Thyroid gland (tissue), 4 donors: Measurements from ENCODE around the gene UNC5CL. TPM values are rescaled to one million over a fixed set of nuclear protein-coding genes. Genes with fewer than 3 reads are reported as not detected.
"Not testable (repeated sequence)": the region's sequence is repeated elsewhere in the genome, so short reads cannot be mapped to it uniquely, and the experiment has no call there.

Experiments
- DNase-seq, 2 donors: peaks; one replicate each; pipeline ENCODE4 v3.0.0-alpha.2; 2019
- H3K27ac ChIP-seq, 3 donors: fragments of 200-600 bp; sonication (generic); 1 replicate in 2 of 3; 2 replicates in 1 of 3; pipeline ENCODE4 v1.5.1; 2016 to 2019; ENCODE audit warnings: mild to moderate bottlenecking in 1 of 3, moderate library complexity in 1 of 3
- H3K27me3 ChIP-seq: fragments of 200-600 bp; sonication (generic); one replicate; pipeline ENCODE4 v1.5.1; 2019
- H3K36me3 ChIP-seq, 2 donors: fragments of 200-600 bp; sonication (generic); one replicate each; pipeline ENCODE4 v1.5.1; 2016 to 2019
- H3K4me1 ChIP-seq, 2 donors: fragments of 200-600 bp; sonication (generic); one replicate each; pipeline ENCODE4 v1.5.1; 2017 to 2019
- H3K4me3 ChIP-seq, 3 donors: fragments of 200-600 bp; sonication (generic); replicated peaks in 1 of 3; 1 replicate in 2 of 3; 2 replicates in 1 of 3; pipeline ENCODE4 v1.5.1; 2016; ENCODE audit warnings: mild to moderate bottlenecking in 1 of 3
- H3K9me3 ChIP-seq: fragments of 200-600 bp; sonication (generic); one replicate; pipeline ENCODE4 v1.5.1; 2017
- POLR2A ChIP-seq, 2 donors: fragments of 450-650 bp; IDR thresholded peaks; one replicate each; pipeline ENCODE4 v1.6.1; 2017; ENCODE audit warnings: antibody characterized with exemption in 2 of 2, mild to moderate bottlenecking in 2 of 2, moderate library complexity in 1 of 2
- WGBS, 2 donors: methylation state at CpG; one replicate each; pipeline ENCODE4 v1.1.5; 2017; 5-methylcytosine and 5-hydroxymethylcytosine counted together
- intact Hi-C: fragments of 100-400 bp; cut with DNase I; formaldehyde crosslinking; loops from one replicate; pipeline ENCODE4 v1.15.1; 2023
- total RNA-seq, 4 donors: library from RNA; depleted of rRNA; stranded (reverse); fragments of >200 nt; gene quantifications; one replicate each; pipeline ENCODE4 v1.2.3, GENCODE V29; 2016
- TF ChIP-seq, protein P1 (sequence below), 6 experiments: fragments of 200-600 bp in 3 of 6; fragments of 450-650 bp in 3 of 6; sonication (generic) in 3 of 6; IDR thresholded peaks; one replicate each; pipeline ENCODE4 v1.5.1; 2016 to 2019; ENCODE audit warnings: antibody characterized with exemption in 6 of 6, mild to moderate bottlenecking in 2 of 6, inconsistent platforms in 1 of 6, moderate library complexity in 1 of 6

The UNC5CL gene
- total RNA-seq, 4 donors from 2014 or later = 0.93 to 3.6 (median 2.0) TPM

DNA sequence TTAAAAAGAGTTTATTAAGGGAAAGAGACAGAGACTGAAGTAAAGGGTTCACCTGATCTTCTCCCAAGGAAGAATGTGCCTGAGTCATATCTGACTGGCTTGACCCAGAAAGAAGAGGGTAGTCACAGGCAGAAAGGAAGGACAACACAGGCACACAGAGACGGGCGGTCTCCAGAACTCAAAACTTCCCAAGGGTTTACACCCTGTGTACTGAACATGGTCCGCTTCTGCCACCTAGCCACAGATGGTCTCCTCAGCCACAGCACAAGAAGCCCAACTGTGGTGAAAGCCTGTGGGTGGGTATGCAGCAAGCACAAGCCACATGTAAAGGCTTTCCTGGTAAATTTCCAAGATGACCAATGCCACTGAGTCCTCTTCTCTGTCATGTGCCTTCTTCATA lies 17.2 kb downstream of the UNC5CL start:
- TF ChIP-seq, protein P1, sequence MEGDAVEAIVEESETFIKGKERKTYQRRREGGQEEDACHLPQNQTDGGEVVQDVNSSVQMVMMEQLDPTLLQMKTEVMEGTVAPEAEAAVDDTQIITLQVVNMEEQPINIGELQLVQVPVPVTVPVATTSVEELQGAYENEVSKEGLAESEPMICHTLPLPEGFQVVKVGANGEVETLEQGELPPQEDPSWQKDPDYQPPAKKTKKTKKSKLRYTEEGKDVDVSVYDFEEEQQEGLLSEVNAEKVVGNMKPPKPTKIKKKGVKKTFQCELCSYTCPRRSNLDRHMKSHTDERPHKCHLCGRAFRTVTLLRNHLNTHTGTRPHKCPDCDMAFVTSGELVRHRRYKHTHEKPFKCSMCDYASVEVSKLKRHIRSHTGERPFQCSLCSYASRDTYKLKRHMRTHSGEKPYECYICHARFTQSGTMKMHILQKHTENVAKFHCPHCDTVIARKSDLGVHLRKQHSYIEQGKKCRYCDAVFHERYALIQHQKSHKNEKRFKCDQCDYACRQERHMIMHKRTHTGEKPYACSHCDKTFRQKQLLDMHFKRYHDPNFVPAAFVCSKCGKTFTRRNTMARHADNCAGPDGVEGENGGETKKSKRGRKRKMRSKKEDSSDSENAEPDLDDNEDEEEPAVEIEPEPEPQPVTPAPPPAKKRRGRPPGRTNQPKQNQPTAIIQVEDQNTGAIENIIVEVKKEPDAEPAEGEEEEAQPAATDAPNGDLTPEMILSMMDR (IDR thresholded peaks at IDR 0.05) = peak in 3 of 6 experiments; percentile 18 to 49 (median 33)
- no peak for TF ChIP-seq POLR2A (IDR thresholded peaks at IDR 0.05)
- H3K4me3 ChIP-seq = no peak overlapping the region
- H3K27me3 ChIP-seq = no peaks in the 10 kb centered on the region
- peak; percentile 40 to 54 for DNase-seq
- intact Hi-C loops = no loop called here
- H3K36me3 ChIP-seq = no peaks in the 10 kb centered on the region
- WGBS, 2 donors = 84 to 88% methylated on average over 3 of the region's 3 CpGs
- H3K9me3 ChIP-seq = no peaks in the 10 kb centered on the region
- H3K27ac ChIP-seq = peak overlapping the region in 1 of 3 donors; percentile 13
- peaks cover 0 to 16% of the 10 kb centered on the region in 2 donors for H3K4me1 ChIP-seq

DNA sequence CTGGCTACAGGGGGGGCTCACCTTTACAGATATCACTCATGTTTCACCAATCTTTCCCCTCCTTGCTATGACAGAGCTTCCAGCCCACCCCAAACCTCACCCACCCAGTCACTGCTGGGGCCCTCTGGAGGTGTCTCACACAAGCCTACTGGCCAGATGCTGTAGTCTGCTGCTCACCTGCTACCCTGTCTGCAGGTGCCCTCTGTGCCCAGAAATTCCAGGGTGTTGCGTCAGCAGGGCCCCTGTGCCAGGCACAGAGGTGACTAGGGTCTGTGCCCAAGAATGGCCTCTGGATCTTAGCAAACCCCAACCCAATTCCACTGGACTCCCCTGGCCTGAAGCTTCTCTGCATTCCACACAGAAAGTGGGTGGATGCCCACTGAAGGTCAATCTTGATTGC lies 21.4 kb downstream of the UNC5CL start:
- no peak overlapping the region for H3K27ac ChIP-seq
- no peak for TF ChIP-seq POLR2A (IDR thresholded peaks at IDR 0.05)
- TF ChIP-seq, protein P1 (IDR thresholded peaks at IDR 0.05) = no peak
- H3K27me3 ChIP-seq = no peaks in the 10 kb centered on the region
- H3K4me1 ChIP-seq = peaks cover 0 to 9% of the 10 kb centered on the region in 2 donors
- no peak for DNase-seq
- H3K36me3 ChIP-seq = no peaks in the 10 kb centered on the region
- WGBS, 2 donors = 100% methylated on average over 1 of the region's 1 CpG; no CpG with 5 or more reads in 1 of the 2 donors
- intact Hi-C loops = no loop called here
- H3K4me3 ChIP-seq = no peak overlapping the region
- H3K9me3 ChIP-seq = no peaks in the 10 kb centered on the region

DNA sequence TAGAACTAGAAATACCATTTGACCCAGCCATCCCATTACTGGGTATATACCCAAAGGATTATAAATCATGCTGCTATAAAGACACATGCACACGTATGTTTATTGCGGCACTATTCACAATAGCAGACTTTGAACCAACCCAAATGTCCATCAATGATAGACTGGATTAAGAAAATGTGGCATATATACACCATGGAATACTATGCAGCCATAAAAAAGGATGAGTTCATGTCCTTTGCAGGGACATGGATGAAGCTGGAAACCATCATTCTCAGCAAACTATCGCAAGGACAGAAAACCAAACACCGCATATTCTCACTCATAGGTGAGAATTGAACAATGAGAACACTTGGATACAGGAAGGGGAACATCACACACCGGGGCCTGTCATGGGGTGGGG lies 23.2 kb downstream of the UNC5CL start:
- WGBS, 2 donors = 96 to 98% methylated on average over 5 of the region's 5 CpGs
- H3K36me3 ChIP-seq, H3K27me3 ChIP-seq, H3K4me1 ChIP-seq, H3K4me3 ChIP-seq, intact Hi-C loops, H3K9me3 ChIP-seq, DNase-seq, H3K27ac ChIP-seq: not testable (repeated sequence)

DNA sequence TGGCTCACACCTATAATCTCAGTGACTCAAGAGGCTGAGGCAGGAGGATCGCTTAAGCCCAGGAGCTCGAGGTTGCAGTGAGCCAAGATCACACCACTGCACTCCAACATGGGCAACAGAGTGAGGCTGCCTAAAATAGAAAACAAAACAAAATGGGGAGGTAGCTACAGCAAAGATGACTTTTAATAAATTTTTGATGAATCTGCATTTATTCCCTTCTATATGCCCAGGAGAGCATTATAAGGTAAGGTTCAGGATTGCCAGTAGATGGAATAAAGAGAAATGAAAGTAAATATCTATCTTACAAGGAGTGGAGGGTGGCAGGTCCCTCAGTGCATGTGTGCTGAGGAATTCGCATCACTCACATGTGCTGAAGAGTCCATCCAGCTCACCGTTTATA lies 24.2 kb downstream of the UNC5CL start:
- intact Hi-C loops = no loop called here
- Histone ChIP-seq H3K4me3 (no peak overlapping the region), H3K4me1 (no peaks in the 10 kb centered on the region), H3K27me3 (no peaks in the 10 kb centered on the region), H3K36me3 (no peaks in the 10 kb centered on the region), H3K27ac (no peak overlapping the region), H3K9me3 (no peaks in the 10 kb centered on the region)
- no peak for TF ChIP-seq POLR2A (IDR thresholded peaks at IDR 0.05)
- TF ChIP-seq, protein P1 (IDR thresholded peaks at IDR 0.05) = no peak
- no peak for DNase-seq
- WGBS, 2 donors = 93 to 95% methylated on average over 4 of the region's 4 CpGs

DNA sequence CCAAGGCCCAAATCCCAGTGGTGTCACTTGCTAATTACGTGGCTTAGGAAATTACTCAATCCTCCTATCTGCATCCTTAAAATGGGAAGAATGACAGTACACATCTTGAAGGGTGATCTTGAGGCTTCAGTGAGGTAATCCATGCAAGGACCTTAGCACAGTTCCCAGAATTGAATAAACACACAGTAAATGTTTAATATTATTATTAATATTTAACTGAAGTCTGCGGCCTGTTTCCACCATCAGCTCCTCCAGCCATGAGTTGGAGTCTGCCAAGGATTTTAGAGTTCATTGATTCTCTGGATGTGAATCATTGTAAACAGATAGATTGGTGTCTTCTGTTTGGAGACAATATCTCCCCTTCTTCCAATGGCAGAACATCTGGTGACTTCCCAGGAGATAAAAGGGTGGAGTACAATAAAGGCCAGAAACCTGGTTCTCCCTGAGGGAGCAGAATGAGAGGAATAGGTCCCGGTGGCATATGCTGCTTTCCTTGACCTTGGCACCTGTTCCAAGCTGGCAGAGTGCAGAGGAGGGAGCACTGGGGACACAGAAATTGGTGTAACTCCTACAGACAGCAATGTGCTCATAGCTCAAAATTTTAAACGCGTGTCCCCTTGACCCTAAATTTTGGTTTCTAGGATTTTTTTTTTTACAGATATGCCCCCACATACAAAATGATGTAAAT lies 25.4 kb downstream of the UNC5CL start:
- Histone ChIP-seq H3K9me3 (no peaks in the 10 kb centered on the region), H3K36me3 (no peaks in the 10 kb centered on the region), H3K4me1 (no peaks in the 10 kb centered on the region), H3K27me3 (no peaks in the 10 kb centered on the region), H3K4me3 (no peak overlapping the region), H3K27ac (no peak overlapping the region)
- no peak for TF ChIP-seq POLR2A (IDR thresholded peaks at IDR 0.05)
- TF ChIP-seq, protein P1 (IDR thresholded peaks at IDR 0.05) = no peak
- intact Hi-C loops = no loop called here
- 91 to 96% methylated on average over 5 of the region's 5 CpGs for WGBS, 2 donors
- no peak for DNase-seq
